Measurements from ENCODE around the gene CS. TPM values are rescaled to one million over a fixed set of nuclear protein-coding genes. Genes with fewer than 3 reads are reported as not detected.
"Not testable (repeated sequence)": the region's sequence is repeated elsewhere in the genome, so short reads cannot be mapped to it uniquely, and the experiment has no call there.

CS gene
- total RNA-seq, 2 experiments from 2014 or later = 139 to 145 TPM

DNA sequence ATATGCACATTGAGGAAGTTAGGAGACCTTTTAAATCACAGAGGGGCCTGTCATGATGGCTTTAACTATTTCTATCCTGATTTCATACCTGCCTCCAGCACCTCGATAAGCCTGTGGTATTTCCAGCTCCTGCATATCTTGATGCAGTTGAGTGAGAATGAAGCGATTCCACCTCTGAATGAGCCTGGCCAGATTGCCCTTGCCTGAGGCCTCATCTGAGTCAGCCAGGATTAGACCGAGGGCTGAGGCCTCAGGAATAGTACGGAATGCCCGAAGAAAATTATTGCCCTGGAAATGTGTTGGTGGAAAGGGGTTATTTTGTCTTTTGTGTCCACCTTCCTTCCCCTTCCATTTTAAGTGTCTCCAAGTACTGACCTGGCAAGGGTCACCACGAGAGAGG, 24.1 kb upstream of the CS start:
- CTCF ChIA-PET = no interaction called here
- no peak for ATAC-seq (ENCODE audit: poor library complexity)

DNA sequence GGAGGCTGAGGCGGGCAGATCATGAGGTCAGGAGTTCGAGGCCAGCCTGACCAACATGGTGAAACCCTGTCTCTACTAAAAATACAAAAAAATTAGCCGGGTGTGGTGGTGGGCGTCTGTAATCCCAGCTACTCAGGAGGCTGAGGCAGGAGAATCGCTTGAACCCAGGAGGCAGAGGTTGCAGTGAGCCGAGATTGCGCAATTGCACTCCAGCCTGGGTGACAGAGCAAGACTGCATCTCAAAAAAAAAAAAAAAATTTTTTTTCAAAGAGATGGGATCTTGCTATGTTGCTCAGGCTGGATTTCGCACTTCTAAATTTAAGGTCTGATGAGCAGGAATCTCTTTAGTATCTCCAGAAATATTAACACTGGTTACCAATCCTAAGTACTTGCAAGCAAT, 21.5 kb upstream of the CS start:
- intact Hi-C loops (cut with DNase I, micrococcal nuclease); H3K9me3 Mint-ChIP-seq: not testable (repeated sequence)

More for the DNA sequence above, 24.1 kb upstream of the CS start:
- H3K4me1 Mint-ChIP-seq (ENCODE audit: low read depth) = no peaks in the 10 kb centered on the region
- H3K9me3 Mint-ChIP-seq = no peaks in the 10 kb centered on the region
- peaks cover 77% of the 10 kb centered on the region for H3K36me3 ChIP-seq (ENCODE audit: insufficient read depth, low read length)
- no peaks in the 10 kb centered on the region for H3K9me3 ChIP-seq (ENCODE audit: control insufficient read depth in 1 of 2, insufficient read depth in 1 of 2, low read length in 2 of 2)
- H3K4me3 ChIP-seq (ENCODE audit: low read length) = no peak overlapping the region
- POLR2A ChIA-PET = no interaction called here
- TF ChIP-seq, protein P1, sequence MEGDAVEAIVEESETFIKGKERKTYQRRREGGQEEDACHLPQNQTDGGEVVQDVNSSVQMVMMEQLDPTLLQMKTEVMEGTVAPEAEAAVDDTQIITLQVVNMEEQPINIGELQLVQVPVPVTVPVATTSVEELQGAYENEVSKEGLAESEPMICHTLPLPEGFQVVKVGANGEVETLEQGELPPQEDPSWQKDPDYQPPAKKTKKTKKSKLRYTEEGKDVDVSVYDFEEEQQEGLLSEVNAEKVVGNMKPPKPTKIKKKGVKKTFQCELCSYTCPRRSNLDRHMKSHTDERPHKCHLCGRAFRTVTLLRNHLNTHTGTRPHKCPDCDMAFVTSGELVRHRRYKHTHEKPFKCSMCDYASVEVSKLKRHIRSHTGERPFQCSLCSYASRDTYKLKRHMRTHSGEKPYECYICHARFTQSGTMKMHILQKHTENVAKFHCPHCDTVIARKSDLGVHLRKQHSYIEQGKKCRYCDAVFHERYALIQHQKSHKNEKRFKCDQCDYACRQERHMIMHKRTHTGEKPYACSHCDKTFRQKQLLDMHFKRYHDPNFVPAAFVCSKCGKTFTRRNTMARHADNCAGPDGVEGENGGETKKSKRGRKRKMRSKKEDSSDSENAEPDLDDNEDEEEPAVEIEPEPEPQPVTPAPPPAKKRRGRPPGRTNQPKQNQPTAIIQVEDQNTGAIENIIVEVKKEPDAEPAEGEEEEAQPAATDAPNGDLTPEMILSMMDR (IDR thresholded peaks at IDR 0.05) = no peak
- H3K27me3 Mint-ChIP-seq = no peaks in the 10 kb centered on the region
- no peak overlapping the region for H3K27ac ChIP-seq (ENCODE audit: low read depth in 1 of 2, low read length in 2 of 2)
- H3K4me1 ChIP-seq (ENCODE audit: insufficient read depth, low read length) = no peaks in the 10 kb centered on the region
- peaks cover 83% of the 10 kb centered on the region for H3K36me3 Mint-ChIP-seq (ENCODE audit: low read depth)
- no peak for DNase-seq
- intact Hi-C loops (cut with DNase I, micrococcal nuclease) = no loop called here
- H3K4me3 Mint-ChIP-seq = no peak overlapping the region
- H3K27ac Mint-ChIP-seq = no peak overlapping the region
- H3K27me3 ChIP-seq (ENCODE audit: control insufficient read depth in 1 of 2, insufficient read depth in 2 of 2, low read length in 2 of 2) = no peaks in the 10 kb centered on the region

DNA sequence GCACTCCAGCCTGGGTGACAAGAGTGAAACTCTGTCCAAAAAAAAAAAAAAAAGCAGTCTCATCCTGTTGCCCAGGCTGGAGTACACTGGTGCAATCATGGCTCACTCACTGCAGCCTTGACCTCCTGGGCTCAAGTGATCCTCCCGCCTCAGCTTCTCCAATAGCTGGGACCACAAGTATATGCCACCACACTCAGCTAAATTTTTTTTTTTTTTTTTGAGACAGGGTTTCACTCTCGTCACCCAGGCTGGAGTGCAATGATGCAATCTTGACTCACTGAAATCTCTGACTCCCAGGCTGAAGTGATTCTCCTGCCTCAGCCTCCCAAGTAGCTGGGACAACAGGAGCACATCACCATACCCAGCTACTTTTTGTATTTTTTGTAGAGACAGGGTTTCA, 20.9 kb upstream of the CS start:
- TF ChIP-seq, protein P1 (IDR thresholded peaks at IDR 0.05) = no peak
- peak in 1 of 14 experiments; percentile 58 for DNase-seq
- Mint-ChIP-seq H3K27ac (no peak overlapping the region), H3K4me3 (no peak overlapping the region), H3K27me3 (no peaks in the 10 kb centered on the region), H3K9me3 (no peaks in the 10 kb centered on the region), H3K36me3 (ENCODE audit: low read depth) (peaks cover 68% of the 10 kb centered on the region), H3K4me1 (ENCODE audit: low read depth) (peaks cover 5% of the 10 kb centered on the region)
- H3K27ac ChIP-seq (ENCODE audit: low read depth in 1 of 2, low read length in 2 of 2) = no peak overlapping the region
- no peak overlapping the region for H3K4me3 ChIP-seq (ENCODE audit: low read length)
- peaks cover 61% of the 10 kb centered on the region for H3K36me3 ChIP-seq (ENCODE audit: insufficient read depth, low read length)
- H3K4me1 ChIP-seq (ENCODE audit: insufficient read depth, low read length) = peaks cover 6% of the 10 kb centered on the region
- ChIA-PET CTCF (no interaction called here), POLR2A (no interaction called here)
- no peaks in the 10 kb centered on the region for H3K9me3 ChIP-seq (ENCODE audit: control insufficient read depth in 1 of 2, insufficient read depth in 1 of 2, low read length in 2 of 2)
- no peaks in the 10 kb centered on the region for H3K27me3 ChIP-seq (ENCODE audit: control insufficient read depth in 1 of 2, insufficient read depth in 2 of 2, low read length in 2 of 2)
- ATAC-seq (ENCODE audit: poor library complexity) = no peak
- intact Hi-C loops (cut with DNase I, micrococcal nuclease) = no loop called here

More for the DNA sequence above, 21.5 kb upstream of the CS start:
- H3K27me3 ChIP-seq (ENCODE audit: control insufficient read depth in 1 of 2, insufficient read depth in 2 of 2, low read length in 2 of 2); DNase-seq; POLR2A ChIA-PET; H3K4me3 Mint-ChIP-seq; ATAC-seq (ENCODE audit: poor library complexity); H3K27ac Mint-ChIP-seq; H3K9me3 ChIP-seq (ENCODE audit: control insufficient read depth in 1 of 2, insufficient read depth in 1 of 2, low read length in 2 of 2); H3K27me3 Mint-ChIP-seq; H3K4me3 ChIP-seq (ENCODE audit: low read length); CTCF ChIA-PET; H3K27ac ChIP-seq (ENCODE audit: low read depth in 1 of 2, low read length in 2 of 2); H3K4me1 ChIP-seq (ENCODE audit: insufficient read depth, low read length); H3K4me1 Mint-ChIP-seq (ENCODE audit: low read depth): not testable (repeated sequence)
- peaks cover 66% of the 10 kb centered on the region for H3K36me3 ChIP-seq (ENCODE audit: insufficient read depth, low read length)
- peaks cover 69% of the 10 kb centered on the region for H3K36me3 Mint-ChIP-seq (ENCODE audit: low read depth)

DNA sequence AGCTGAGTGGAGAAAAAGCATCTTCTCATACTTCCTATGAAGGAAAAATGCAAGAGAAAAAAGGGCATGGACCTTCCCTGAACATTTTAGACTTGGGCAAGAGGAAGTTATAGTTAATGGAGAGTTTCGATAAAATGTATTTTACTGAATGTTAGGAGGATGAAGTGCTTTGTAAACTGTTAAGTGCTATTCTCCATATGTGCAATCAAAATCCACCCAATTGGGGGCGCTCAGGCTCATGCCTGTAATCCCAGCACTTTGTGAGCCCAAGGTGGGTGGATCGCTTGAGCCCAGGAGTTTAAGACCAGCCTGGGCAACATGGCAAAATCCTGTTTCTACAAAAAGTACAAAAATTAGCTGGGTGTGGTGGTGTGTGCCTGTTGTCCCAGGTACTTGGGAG, 17.5 kb upstream of the CS start:
- Histone ChIP-seq H3K4me3 (ENCODE audit: low read length) (no peak overlapping the region), H3K27me3 (ENCODE audit: control insufficient read depth in 1 of 2, insufficient read depth in 2 of 2, low read length in 2 of 2) (no peaks in the 10 kb centered on the region), H3K27ac (ENCODE audit: low read depth in 1 of 2, low read length in 2 of 2) (no peak overlapping the region), H3K4me1 (ENCODE audit: insufficient read depth, low read length) (peaks cover 17% of the 10 kb centered on the region), H3K36me3 (ENCODE audit: insufficient read depth, low read length) (peaks cover 29% of the 10 kb centered on the region), H3K9me3 (ENCODE audit: control insufficient read depth in 1 of 2, insufficient read depth in 1 of 2, low read length in 2 of 2) (no peaks in the 10 kb centered on the region)
- H3K27me3 Mint-ChIP-seq = no peaks in the 10 kb centered on the region
- H3K4me3 Mint-ChIP-seq = no peak overlapping the region
- ATAC-seq (ENCODE audit: poor library complexity) = no peak
- peaks cover 54% of the 10 kb centered on the region for H3K36me3 Mint-ChIP-seq (ENCODE audit: low read depth)
- H3K27ac Mint-ChIP-seq = peak overlapping the region; percentile 42
- POLR2A ChIA-PET = interaction anchor here (3.5 kb wide), 1 partner anchor 42 kb away, joined by 63 read pairs; the partner anchor contains the start of gene STAT2
- CTCF ChIA-PET = interaction anchor here (0.6 to 4.1 kb wide), 3 partner anchors 16 to 147 kb away, joined by 4 to 22 read pairs (median 17); partner anchors contain the start of genes PAN2 and STAT2
- TF ChIP-seq, protein P1 (IDR thresholded peaks at IDR 0.05) = no peak
- no peaks in the 10 kb centered on the region for H3K9me3 Mint-ChIP-seq
- peaks cover 19% of the 10 kb centered on the region for H3K4me1 Mint-ChIP-seq (ENCODE audit: low read depth)
- intact Hi-C loops (cut with DNase I, micrococcal nuclease) = loop anchor here (1.0 to 5.0 kb wide), 5 partner anchors 15 to 150 kb away; partner anchors contain the start of genes APOF (in 1 of the 2), IL23A (in 1 of the 2), PAN2 (in 1 of the 2) and SPRYD4 (in 1 of the 2)
- DNase-seq = no peak

Data from CD4-positive, alpha-beta T cell (primary cell).